Activated CD8-positive, alpha-beta memory T cell treated with anti-CD3 and anti-CD28 coated beads for 36 hours (primary cell): ENCODE measurements around the gene C9orf50. TPM values are rescaled to one million over a fixed set of nuclear protein-coding genes. Genes with fewer than 3 reads are reported as not detected.
"Not testable (repeated sequence)": the region's sequence is repeated elsewhere in the genome, so short reads cannot be mapped to it uniquely, and the experiment has no call there.

Experiments used
- CTCF ChIA-PET: fragments of 350-600 bp; sonication (Branson Sonifier 250); formaldehyde crosslinking; loops from one replicate; lab custom pipeline; 2021; ENCODE audit warnings: antibody characterized with exemption; lab: Charles Lee
- POLR2A ChIA-PET: fragments of 350-600 bp; sonication (Branson Sonifier 250); formaldehyde crosslinking; loops from one replicate; lab custom pipeline; 2021; ENCODE audit warnings: antibody characterized with exemption; lab: Charles Lee
- total RNA-seq, 2 experiments: library from RNA; stranded (reverse); gene quantifications; one replicate each; pipeline ENCODE4 v1.2.3, GENCODE V29; 2021

C9orf50 gene
- total RNA-seq, 2 experiments from 2014 or later = not detected

GRCh38 chr9:129606161-129607026, 14.5 kb downstream of the C9orf50 start:
- ChIA-PET CTCF (interaction anchor here (0.6 to 1.7 kb wide), 8 partner anchors 18 to 500 kb away, joined by 3 to 9 read pairs (median 3); no protein-coding TSS in a partner anchor), POLR2A (no interaction called here)

GRCh38 chr9:129604766-129605163, 16.1 kb downstream of the C9orf50 start:
- ChIA-PET CTCF (interaction anchor here (0.7 kb wide), 1 partner anchor 473 kb away, joined by 3 read pairs; no protein-coding TSS in a partner anchor), POLR2A (no interaction called here)

- CTCF ChIA-PET = interaction anchor here (1.7 kb wide), 1 partner anchor 462 kb away, joined by 5 read pairs; no protein-coding TSS in a partner anchor
These were observed 16.7 kb downstream of the C9orf50 start for GRCh38 chr9:129604056-129604765.

GRCh38 chr9:129602598-129603415, 18.1 kb downstream of the C9orf50 start:
- CTCF ChIA-PET = interaction anchor here (0.5 to 1.7 kb wide), 5 partner anchors 16 to 461 kb away, joined by 3 to 5 read pairs (median 3); partner anchors contain the start of gene NTMT1
- POLR2A ChIA-PET = no interaction called here

More at GRCh38 chr9:129604056-129604765, 16.7 kb downstream of the C9orf50 start:
- POLR2A ChIA-PET = no interaction called here

GRCh38 chr9:129601082-129601674, 19.7 kb downstream of the C9orf50 start:
- CTCF ChIA-PET = interaction anchor here (0.7 kb wide), 1 partner anchor 459 kb away, joined by 4 read pairs; no protein-coding TSS in a partner anchor
- POLR2A ChIA-PET = no interaction called here

- ChIA-PET CTCF (interaction anchor here (1.5 kb wide), 1 partner anchor 140 kb away, joined by 3 read pairs; no protein-coding TSS in a partner anchor), POLR2A (no interaction called here)
These were observed 22.8 kb downstream of the C9orf50 start for GRCh38 chr9:129598089-129598596.

- POLR2A ChIA-PET = no interaction called here
- CTCF ChIA-PET = interaction anchor here (1.0 to 1.5 kb wide), 3 partner anchors 13 to 277 kb away, joined by 3 read pairs; no protein-coding TSS in a partner anchor
These were observed 23.4 kb downstream of the C9orf50 start for GRCh38 chr9:129597355-129598088.

- POLR2A ChIA-PET = no interaction called here
- CTCF ChIA-PET = interaction anchor here (0.6 to 2.2 kb wide), 5 partner anchors 12 to 452 kb away, joined by 3 to 7 read pairs (median 3); no protein-coding TSS in a partner anchor
These were observed 24.2 kb downstream of the C9orf50 start for GRCh38 chr9:129596541-129597331.

- ChIA-PET CTCF (interaction anchor here (0.6 to 2.2 kb wide), 4 partner anchors 13 to 451 kb away, joined by 3 to 7 read pairs (median 3); no protein-coding TSS in a partner anchor), POLR2A (no interaction called here)
These were observed 24.9 kb downstream of the C9orf50 start for GRCh38 chr9:129595903-129596540.

- CTCF ChIA-PET = interaction anchor here (0.6 to 2.2 kb wide), 2 partner anchors 14 to 249 kb away, joined by 3 to 7 read pairs; no protein-coding TSS in a partner anchor
- POLR2A ChIA-PET = interaction anchor here (0.7 kb wide), 1 partner anchor 419 kb away, joined by 3 read pairs; no protein-coding TSS in a partner anchor
These were observed 25.6 kb downstream of the C9orf50 start for GRCh38 chr9:129595311-129595741.

- ChIA-PET POLR2A (no interaction called here), CTCF (no interaction called here)
These were observed 26.3 kb downstream of the C9orf50 start for GRCh38 chr9:129594632-129595031.

GRCh38 chr9:129592790-129593189, 28.1 kb downstream of the C9orf50 start:
- CTCF ChIA-PET = interaction anchor here (1.0 to 1.3 kb wide), 2 partner anchors 40 to 454 kb away, joined by 3 read pairs; no protein-coding TSS in a partner anchor
- POLR2A ChIA-PET = not testable (repeated sequence)

GRCh38 chr9:129591916-129592315, 29.0 kb downstream of the C9orf50 start:
- ChIA-PET CTCF (no interaction called here), POLR2A (no interaction called here)

GRCh38 chr9:129590466-129590865, 30.4 kb downstream of the C9orf50 start:
- ChIA-PET POLR2A (no interaction called here), CTCF (no interaction called here)

GRCh38 chr9:129587487-129588262, 33.2 kb downstream of the C9orf50 start:
- ChIA-PET POLR2A (no interaction called here), CTCF (interaction anchor here (1.1 kb wide), 1 partner anchor 456 kb away, joined by 3 read pairs; no protein-coding TSS in a partner anchor)
